Activated T-helper 17 cell treated with anti-CD3 and anti-CD28 coated beads, Interleukin-2, amount 50 U/mL, for 72 hours (primary cell): ENCODE data around the gene PML. TPM values are rescaled to one million over a fixed set of nuclear protein-coding genes. Genes with fewer than 3 reads are reported as not detected.
"Not testable (repeated sequence)": the region's sequence is repeated elsewhere in the genome, so short reads cannot be mapped to it uniquely, and the experiment has no call there.

Experiments
- ATAC-seq: fragments of 150-1000 bp; cut with Tn5 transposase; replicated peaks from 2 replicates; pipeline ENCODE4 v1.10.0; 2021; ENCODE audit warnings: mild to moderate bottlenecking, moderate library complexity
- H3K27ac Mint-ChIP-seq: one replicate; pipeline ENCODE4 v1.8.0; 2022; ENCODE audit warnings: mixed read lengths
- H3K27me3 Mint-ChIP-seq: one replicate; pipeline ENCODE4 v1.8.0; 2022; ENCODE audit warnings: mixed read lengths
- H3K36me3 Mint-ChIP-seq: one replicate; pipeline ENCODE4 v1.8.0; 2022; ENCODE audit warnings: low read depth, mild to moderate bottlenecking, mixed read lengths
- H3K4me1 Mint-ChIP-seq: one replicate; pipeline ENCODE4 v1.8.0; 2022; ENCODE audit warnings: mixed read lengths
- H3K4me3 Mint-ChIP-seq: one replicate; pipeline ENCODE4 v1.8.0; 2022; ENCODE audit warnings: mild to moderate bottlenecking, mixed read lengths
- H3K9me3 Mint-ChIP-seq: one replicate; pipeline ENCODE4 v1.8.0; 2022; ENCODE audit warnings: mixed read lengths
- total RNA-seq, 2 donors: library from RNA; stranded (reverse); gene quantifications; one replicate each; pipeline ENCODE4 v1.2.3, GENCODE V29; 2022

PML gene
- total RNA-seq, 2 donors from 2014 or later = 67.4 to 74.1 TPM

DNA sequence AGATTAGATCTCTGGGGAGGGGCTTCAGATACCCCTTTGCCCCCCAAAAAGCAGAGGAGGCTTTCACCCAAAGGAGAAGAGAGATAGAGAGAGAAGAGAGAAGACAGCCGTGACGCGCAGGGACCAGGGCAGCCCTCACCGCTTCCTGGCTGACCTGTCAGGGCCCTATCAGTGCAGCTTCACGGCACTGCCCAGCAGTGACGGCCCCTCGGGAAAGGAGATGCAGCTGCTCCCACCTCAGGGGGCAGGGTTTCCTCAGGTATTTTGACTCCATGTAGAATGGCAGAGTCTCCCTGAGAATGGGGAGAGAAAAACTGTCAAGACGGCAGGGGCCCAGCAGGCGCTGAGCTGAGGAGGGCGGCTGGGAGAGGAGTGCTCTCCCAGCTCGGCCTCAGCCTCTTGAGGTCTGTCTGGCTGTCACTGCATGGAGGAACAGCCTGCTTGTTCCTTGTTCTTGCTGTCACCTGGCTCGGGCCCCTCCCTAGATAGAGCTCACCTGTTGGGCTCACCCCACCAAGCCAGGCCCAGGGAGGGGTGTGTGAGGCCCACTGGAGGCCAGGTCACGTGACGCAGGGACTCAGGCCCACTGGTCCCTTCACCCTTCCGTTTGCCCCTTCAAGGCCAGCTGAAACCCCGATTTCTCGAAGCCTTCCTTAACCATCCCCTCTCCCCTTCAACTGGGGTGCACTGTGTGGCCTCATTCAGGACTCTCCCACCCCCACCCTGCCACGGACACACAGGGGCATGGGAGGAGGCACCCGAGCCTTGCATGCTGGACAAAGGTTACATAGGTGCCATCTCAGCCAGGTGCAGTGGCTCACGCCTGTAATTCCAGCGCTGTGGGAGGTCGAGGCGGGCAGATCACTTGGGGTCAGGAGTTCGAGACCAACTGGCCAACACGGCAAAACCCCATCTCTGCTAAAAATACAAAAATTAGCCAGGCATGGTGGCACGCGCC is 40.0 kb upstream of the PML start:
- Mint-ChIP-seq H3K9me3 (no peaks in the 10 kb centered on the region), H3K27ac (peak overlapping the region; percentile 45), H3K27me3 (no peaks in the 10 kb centered on the region), H3K36me3 (no peaks in the 10 kb centered on the region), H3K4me3 (no peak overlapping the region), H3K4me1 (peaks cover 5% of the 10 kb centered on the region)
- no peak for ATAC-seq

DNA sequence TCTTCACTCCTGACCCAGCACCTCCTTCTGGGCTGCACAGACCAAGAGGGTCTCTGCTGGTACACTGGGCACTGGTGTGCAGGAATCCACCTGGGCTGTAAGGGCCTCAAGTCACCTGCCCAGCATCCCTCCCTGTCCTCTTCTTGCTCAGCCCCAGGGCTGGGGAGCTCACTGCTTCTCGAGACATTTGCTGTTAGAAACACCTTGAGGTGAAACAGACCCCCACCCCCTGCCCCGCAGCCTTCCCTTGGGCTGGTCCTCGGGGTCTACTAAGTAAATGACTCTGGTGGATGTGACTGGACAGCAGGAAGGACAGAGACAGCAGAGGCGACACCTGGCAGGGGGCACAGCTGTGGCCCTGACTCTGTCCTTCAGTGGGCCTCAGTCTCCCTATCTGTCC is 39.2 kb upstream of the PML start:
- Mint-ChIP-seq H3K36me3 (no peaks in the 10 kb centered on the region), H3K4me3 (no peak overlapping the region), H3K27me3 (no peaks in the 10 kb centered on the region), H3K4me1 (peaks cover 9% of the 10 kb centered on the region), H3K9me3 (no peaks in the 10 kb centered on the region), H3K27ac (no peak overlapping the region)
- ATAC-seq = no peak

DNA sequence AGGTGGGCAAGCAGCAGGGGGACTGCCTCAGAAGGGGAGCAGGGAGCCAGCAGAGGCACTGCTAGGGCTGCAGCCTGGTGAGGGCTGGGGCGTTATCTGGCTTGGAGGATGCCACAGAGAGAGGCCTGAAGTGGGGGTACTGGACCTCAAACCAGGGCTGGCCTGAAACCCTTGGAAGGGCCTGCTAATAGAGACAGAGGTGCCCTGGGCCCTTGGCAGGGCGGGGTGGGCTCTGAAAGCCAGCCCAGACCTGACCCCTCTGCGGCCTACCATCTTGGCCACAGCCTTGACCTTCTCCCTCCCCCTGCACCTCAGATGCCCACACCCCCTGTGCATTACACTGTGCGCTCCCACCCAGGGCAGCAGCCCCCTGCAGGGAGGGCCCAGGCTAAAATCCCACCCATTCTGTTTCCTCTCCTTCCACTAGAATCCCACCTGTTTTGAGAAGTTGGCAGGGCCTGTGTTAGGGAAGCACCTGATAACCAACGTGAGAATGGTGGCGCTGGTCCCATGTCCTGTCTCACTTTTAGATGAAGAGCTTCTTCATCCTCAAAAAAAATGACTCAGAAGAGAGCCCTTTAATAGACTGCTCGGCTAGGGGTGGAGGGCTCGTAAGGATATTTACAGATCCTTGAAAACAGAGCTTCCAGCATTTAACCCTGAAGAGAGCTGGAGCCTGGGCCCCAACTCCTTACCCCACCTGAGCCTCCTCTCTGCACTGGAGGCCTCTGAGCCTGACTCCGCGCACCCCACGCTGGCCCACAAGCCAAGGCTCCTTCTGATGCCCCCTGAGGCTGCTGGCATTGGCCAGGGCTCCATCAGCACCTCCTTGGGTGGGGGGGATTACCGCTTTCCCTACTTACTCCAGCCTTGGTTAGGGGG is 38.4 kb upstream of the PML start:
- no peaks in the 10 kb centered on the region for H3K36me3 Mint-ChIP-seq
- peaks cover 9% of the 10 kb centered on the region for H3K4me1 Mint-ChIP-seq
- H3K4me3 Mint-ChIP-seq = no peak overlapping the region
- ATAC-seq = no peak
- no peaks in the 10 kb centered on the region for H3K27me3 Mint-ChIP-seq
- no peak overlapping the region for H3K27ac Mint-ChIP-seq
- H3K9me3 Mint-ChIP-seq = no peaks in the 10 kb centered on the region

DNA sequence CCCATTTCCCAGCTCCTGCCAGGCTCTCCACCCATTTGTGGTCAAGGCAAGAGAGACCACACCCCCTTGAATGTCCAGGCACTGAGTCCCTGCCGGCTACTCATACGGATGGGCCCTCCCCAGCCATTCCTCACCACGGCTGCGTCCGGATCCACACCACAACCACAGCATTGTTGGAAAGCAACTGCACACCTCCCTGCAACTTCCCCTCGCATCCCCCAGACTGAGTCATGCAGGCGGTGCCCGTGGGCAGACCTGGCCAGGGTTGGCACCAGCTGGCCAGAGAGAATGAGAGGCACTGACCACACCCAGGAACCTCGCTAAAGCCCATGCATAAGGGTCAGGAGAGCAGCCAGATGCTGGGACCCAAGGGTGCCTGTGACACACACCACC is 37.8 kb upstream of the PML start:
- ATAC-seq = no peak
- Mint-ChIP-seq H3K4me3 (no peak overlapping the region), H3K4me1 (peaks cover 9% of the 10 kb centered on the region), H3K36me3 (no peaks in the 10 kb centered on the region), H3K27me3 (no peaks in the 10 kb centered on the region), H3K9me3 (no peaks in the 10 kb centered on the region), H3K27ac (no peak overlapping the region)

- Mint-ChIP-seq H3K27me3 (no peaks in the 10 kb centered on the region), H3K4me1 (peaks cover 9% of the 10 kb centered on the region), H3K9me3 (no peaks in the 10 kb centered on the region), H3K27ac (no peak overlapping the region), H3K36me3 (no peaks in the 10 kb centered on the region), H3K4me3 (no peak overlapping the region)
- ATAC-seq = no peak
Observed at GRCh38 chr15:73957276-73957675, 37.2 kb upstream of the PML start.

- H3K4me1 Mint-ChIP-seq = peaks cover 9% of the 10 kb centered on the region
- no peaks in the 10 kb centered on the region for H3K27me3 Mint-ChIP-seq
- no peaks in the 10 kb centered on the region for H3K36me3 Mint-ChIP-seq
- no peak overlapping the region for H3K4me3 Mint-ChIP-seq
- ATAC-seq = no peak
- peak overlapping the region; percentile 60 for H3K27ac Mint-ChIP-seq
- no peaks in the 10 kb centered on the region for H3K9me3 Mint-ChIP-seq
Observed at GRCh38 chr15:73957785-73958184, 36.7 kb upstream of the PML start.

DNA sequence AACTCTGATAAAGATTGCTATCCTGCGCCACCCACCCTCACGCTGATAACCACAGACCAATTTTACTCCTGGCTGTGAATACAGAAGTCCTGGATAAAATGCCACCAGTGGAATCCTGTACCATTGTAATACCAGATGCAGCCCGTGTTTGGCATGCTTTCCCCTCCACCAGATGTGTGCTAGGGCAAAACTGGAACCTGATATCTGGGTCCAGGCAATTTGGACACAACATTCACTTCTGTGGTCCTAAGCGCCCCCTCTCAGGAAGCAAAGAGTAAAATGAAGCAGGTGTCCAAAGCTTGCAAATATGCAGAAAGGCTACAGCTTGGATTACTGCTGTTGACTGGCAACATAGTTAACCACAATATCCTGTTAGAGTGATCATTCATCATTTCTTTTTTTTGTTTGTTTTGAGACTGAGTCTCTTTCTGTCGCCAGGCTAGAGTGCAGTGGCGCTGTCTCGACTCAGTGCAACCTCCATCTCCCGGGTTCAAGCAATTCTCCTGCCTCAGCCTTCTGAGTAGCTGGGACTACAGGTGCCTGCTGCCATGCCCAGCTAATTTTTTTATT is 35.4 kb upstream of the PML start:
- peaks cover 9% of the 10 kb centered on the region for H3K4me1 Mint-ChIP-seq
- no peaks in the 10 kb centered on the region for H3K9me3 Mint-ChIP-seq
- peak overlapping the region; percentile 76 for H3K27ac Mint-ChIP-seq
- peak; percentile 95 for ATAC-seq
- H3K27me3 Mint-ChIP-seq = no peaks in the 10 kb centered on the region
- no peaks in the 10 kb centered on the region for H3K36me3 Mint-ChIP-seq
- H3K4me3 Mint-ChIP-seq = peak overlapping the region; percentile 54

DNA sequence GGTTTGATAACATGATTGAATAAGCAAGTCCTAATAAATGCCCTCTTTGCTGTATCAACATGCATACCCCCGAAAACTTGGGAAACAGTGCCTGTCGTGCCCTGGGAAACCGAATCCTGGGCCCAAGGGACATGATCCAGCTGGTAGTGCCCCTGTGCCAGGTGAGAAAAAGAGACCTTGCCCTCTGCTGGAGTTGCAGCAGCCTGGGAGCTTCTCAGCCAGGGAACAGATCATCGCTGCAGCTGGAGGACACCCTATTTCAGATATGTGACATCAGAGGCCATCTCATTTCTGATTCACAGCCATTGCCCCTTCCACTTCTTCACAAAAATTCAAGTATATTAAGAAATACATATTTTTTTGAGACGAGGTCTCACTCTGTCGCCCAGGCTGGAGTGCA is 34.7 kb upstream of the PML start:
- no peaks in the 10 kb centered on the region for H3K9me3 Mint-ChIP-seq
- H3K4me1 Mint-ChIP-seq = peaks cover 12% of the 10 kb centered on the region
- no peaks in the 10 kb centered on the region for H3K36me3 Mint-ChIP-seq
- H3K27ac Mint-ChIP-seq = peak overlapping the region; percentile 76
- H3K27me3 Mint-ChIP-seq = no peaks in the 10 kb centered on the region
- ATAC-seq = no peak
- H3K4me3 Mint-ChIP-seq = peak overlapping the region; percentile 54

DNA sequence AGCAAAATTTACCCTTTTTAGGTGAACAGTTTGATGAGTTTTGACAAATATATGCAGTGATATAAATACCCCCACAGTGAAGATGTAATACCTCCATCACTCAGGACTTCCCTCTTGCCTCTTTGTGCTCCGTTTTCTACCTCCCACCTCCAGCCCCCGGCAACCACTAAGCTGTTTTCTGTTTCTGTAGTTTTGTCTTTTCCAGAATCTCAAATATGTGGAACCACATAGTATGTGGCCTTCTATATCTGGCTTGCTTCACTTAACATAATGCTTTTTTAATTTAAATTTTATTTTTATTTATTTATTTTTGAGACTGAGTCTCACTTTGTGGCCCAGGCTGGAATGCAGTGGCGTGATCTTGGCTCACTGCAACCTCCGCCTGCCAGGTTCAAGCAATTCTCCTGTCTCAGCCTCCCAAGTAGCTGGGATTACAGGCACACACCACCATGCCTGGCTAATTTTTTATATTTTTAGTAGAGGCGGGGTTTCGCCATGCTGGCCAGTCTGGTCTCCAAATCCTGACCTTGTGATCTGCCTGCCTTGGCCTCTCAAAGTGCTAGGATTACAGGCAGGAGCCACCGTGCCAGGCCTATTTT is 33.9 kb upstream of the PML start:
- peaks cover 17% of the 10 kb centered on the region for H3K4me1 Mint-ChIP-seq
- H3K4me3 Mint-ChIP-seq, H3K9me3 Mint-ChIP-seq, H3K36me3 Mint-ChIP-seq, ATAC-seq, H3K27me3 Mint-ChIP-seq, H3K27ac Mint-ChIP-seq: not testable (repeated sequence)

DNA sequence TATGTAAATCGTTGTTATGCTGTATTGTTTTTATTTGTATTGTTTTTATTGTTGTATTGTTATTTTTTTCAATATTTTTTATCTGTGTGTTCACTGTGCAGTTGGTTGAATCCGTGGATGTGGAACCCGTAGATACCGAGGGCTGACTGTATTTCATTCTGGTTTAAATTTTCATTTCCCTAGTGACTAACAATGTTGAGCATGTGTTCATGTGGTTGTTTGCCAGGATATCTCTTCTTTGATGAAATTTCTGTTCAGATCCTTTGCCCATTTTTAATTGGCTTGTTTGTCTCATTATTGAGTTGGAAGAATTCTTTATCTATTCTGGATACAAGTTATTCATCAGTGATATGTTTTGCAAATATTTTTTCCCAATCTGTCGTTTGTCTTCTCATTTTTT is 32.1 kb upstream of the PML start:
- no peak for ATAC-seq
- Mint-ChIP-seq H3K27ac (no peak overlapping the region), H3K9me3 (no peaks in the 10 kb centered on the region), H3K4me1 (peaks cover 24% of the 10 kb centered on the region), H3K36me3 (no peaks in the 10 kb centered on the region), H3K4me3 (no peak overlapping the region), H3K27me3 (no peaks in the 10 kb centered on the region)

- H3K36me3 Mint-ChIP-seq = no peaks in the 10 kb centered on the region
- peak overlapping the region; percentile 90 for H3K27ac Mint-ChIP-seq
- H3K27me3 Mint-ChIP-seq = no peaks in the 10 kb centered on the region
- H3K4me3 Mint-ChIP-seq = peak overlapping the region; percentile 86
- H3K9me3 Mint-ChIP-seq = no peaks in the 10 kb centered on the region
- ATAC-seq = peak; percentile 73
- peaks cover 20% of the 10 kb centered on the region for H3K4me1 Mint-ChIP-seq
Observed at GRCh38 chr15:73964736-73965093, 29.8 kb upstream of the PML start.

GRCh38 chr15:73965094-73965757 is 29.3 kb upstream of the PML start:
- peak; percentile 86 for ATAC-seq
- Mint-ChIP-seq H3K27me3 (no peaks in the 10 kb centered on the region), H3K4me3 (peak overlapping the region; percentile 86), H3K4me1 (peaks cover 19% of the 10 kb centered on the region), H3K9me3 (no peaks in the 10 kb centered on the region), H3K27ac (peak overlapping the region; percentile 90), H3K36me3 (no peaks in the 10 kb centered on the region)

- ATAC-seq = peak; percentile 86
- Mint-ChIP-seq H3K9me3 (no peaks in the 10 kb centered on the region), H3K4me1 (peaks cover 19% of the 10 kb centered on the region), H3K4me3 (peak overlapping the region; percentile 86), H3K27ac (peak overlapping the region; percentile 90), H3K27me3 (no peaks in the 10 kb centered on the region), H3K36me3 (no peaks in the 10 kb centered on the region)
Observed at GRCh38 chr15:73965758-73966113, 28.8 kb upstream of the PML start.

DNA sequence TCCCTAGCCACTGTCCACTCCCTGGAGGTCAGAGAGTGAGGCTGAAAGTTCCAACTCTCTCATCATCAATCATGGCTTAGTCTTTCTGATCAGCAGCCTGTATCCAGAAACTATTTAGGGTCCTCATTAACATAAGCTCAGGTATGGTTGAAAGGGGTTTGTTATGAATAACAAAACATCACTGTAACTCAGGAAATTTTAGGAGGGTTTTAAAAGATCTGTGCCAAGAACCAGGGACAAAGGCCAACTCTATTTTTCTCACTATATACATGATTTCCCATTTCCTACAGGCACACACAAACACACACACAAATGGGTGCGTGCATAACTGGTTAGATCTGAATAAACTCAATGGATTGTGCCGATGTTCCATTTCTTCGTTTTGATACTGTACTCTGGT is 26.1 kb upstream of the PML start:
- no peak overlapping the region for H3K4me3 Mint-ChIP-seq
- no peaks in the 10 kb centered on the region for H3K36me3 Mint-ChIP-seq
- H3K27ac Mint-ChIP-seq = no peak overlapping the region
- no peak for ATAC-seq
- peaks cover 19% of the 10 kb centered on the region for H3K4me1 Mint-ChIP-seq
- H3K27me3 Mint-ChIP-seq = no peaks in the 10 kb centered on the region
- no peaks in the 10 kb centered on the region for H3K9me3 Mint-ChIP-seq
